ENCODE results near the gene PCBP3.
"Not testable (repeated sequence)": the region's sequence is repeated elsewhere in the genome, so short reads cannot be mapped to it uniquely, and the experiment has no call there.

PCBP3 gene

DNA sequence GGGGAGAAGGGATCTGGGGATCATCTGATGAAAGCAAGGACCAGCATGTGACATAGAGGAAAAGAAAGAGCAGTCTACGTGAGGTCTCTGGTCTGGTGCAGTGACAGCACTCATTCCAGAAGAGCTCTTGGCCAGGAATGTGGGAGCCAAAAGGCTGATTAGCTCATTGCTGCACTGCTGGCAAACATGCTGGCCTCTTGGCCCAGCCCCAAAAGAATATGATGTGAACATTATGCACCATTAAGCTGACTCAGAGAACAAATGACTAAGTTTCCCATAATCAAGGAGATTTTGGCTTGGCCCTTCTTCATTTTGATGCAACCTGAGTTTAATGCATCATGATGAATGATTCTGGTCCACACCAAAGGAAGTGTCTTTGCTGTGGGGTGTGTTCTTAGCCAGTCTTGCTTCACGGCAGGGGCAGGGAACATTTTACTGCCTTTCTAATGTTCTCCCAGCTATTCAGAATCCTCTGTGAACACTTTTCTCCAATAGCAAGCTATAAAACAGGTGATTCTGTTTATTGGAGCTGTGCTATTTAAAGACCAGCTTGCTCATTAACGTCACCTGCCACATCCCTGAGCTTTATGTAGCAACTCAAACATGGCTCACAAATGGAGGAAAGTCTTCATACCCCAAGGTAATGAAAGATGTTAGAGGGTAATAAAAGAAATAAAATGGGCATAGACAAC, 55.1 kb downstream of the PCBP3 start:
- no peak for DNase-seq

DNA sequence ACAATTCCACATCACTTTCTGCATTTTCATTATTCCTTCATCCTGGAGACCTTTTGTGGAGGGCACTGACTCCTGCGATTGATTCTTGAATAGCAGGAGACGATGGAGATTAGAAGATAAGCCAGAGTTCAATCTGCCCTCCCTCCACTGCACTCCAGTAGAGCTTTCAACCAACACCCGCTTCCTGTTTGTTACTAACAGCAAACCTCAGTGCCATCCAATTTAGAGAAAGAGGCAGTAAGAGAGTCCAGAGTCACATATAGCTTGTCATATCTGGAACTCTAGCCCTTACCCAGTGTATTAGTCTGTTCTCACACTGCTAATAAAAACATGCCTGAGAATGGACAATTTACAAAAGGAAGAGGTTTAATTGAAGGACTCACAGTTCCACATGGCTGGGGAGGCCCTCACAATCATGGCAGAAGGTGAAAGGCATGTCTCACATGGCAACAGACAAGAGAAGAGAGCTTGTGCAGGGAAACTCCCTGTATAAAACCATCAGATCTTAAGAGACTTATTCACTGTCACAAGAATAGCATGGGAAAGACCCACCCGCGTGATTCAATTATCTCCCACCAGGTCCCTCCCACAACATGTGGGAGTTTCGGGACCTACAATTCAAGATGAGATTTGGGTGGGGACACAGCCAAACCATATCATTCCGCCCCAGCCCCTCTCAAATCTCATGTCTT, 55.9 kb downstream of the PCBP3 start:
- DNase-seq = no peak

DNA sequence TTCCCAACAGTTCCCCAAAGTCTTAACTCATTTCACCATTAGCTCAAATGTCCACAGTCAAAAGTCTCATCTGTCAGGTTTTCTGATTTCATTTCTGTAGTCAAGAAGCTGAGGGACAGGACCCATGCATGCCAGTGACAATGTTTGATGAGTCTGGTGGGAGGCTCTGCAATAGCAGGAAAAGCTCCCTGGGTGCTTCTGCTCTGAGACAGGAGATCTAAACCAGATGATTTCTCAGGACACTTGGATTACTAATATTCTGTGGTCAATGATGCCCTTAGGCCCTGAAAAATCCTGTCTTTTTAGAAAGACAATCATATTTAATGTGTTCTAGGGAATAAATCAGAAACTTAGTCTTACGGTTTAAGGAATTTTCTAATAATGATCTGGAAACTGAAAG, 56.4 kb downstream of the PCBP3 start:
- DNase-seq = no peak

DNA sequence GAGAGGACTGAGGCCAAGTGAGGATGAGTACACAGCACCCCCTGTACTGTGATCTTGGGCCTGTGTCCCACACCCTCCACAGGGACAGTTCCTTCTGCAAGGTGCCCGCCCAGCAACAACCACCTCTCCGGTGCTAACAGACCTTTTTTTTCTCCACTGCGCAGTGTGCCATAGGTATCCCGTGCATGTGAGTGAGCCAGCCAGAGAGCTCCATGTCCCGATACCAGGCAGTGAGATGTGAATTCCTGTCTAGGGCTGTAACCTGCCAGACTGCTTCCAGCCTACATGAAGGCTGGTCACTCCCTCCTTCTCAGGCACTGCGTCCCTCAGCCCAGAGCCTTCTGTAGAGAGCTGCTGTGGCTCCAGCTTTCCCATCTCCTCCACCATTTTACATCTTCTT, 56.9 kb downstream of the PCBP3 start:
- DNase-seq = no peak

DNA sequence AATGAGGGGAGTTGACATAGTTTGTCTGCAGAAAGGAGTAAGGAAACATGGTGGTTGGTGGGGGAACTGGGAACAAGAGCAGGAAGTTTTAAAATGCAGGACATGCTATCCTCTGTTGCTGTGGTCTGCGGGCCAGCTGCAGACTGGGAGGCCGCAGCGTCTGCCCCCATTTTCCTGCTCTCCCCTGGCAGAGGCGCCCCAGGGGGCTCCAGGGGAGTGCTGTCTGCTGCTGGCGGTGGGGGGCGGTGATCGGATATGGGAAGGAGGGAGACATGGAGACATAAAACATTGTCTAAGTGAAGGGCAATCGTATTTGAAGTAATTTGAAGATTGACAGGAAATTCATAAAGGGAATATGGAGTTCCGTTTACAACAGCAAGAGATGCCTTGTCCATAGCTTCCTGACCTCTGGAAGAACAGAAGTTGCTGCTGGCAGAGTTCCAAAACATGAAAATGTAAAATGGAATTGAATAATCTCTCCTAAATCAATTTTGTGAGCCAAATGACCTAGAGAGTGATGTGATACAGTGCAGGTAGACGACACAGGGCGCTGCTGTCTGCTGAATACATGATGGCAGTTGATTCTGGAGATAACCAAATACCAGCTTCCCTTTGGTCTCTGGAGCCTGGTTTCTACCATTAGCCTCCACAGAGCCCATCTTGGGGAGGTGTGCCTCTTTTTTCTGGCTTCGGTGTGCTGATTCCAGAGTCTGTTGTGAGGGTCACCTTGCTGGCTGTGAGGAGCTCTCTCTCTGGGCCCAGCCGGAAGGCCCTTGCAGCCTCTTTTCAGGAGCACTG, 61.0 kb downstream of the PCBP3 start:
- DNase-seq = no peak

DNA sequence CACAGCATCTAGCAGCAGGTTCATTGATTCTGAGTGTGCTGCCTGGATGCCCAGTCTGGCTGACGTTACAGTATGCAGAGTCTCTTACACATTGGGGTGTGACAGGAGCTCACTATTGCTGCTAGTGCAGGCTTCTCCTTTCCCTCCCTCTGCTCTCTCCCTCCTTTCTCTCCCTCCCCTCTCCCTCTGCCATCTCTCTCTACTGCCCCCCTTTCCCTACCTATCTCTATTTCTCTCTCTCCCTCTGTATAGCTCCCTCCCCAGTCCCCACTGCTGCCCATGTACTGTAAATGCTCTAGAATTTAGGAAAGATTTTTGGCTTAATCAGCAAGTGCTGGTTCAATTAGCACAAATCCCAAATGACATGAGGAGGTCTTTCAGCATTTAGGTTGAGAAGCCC, 62.8 kb downstream of the PCBP3 start:
- DNase-seq = no peak

DNA sequence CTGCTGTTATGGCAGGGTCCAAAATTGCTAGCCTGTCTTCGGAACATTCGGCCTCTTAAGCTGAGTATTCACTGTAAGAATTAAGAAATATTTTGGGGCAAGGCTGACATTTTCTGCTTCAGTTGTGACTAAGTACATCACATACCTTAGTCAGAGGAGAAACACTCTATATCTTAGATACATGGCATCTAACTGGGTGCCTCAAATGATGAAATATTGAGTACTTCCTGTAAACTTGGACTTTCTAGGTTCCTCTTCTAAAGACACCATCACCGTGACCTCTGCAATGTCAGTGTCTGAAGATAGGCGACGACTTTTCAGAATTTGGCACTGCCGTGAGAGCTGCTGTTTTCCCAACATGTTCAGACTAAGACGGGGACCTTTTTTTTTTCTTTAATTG, 65.6 kb downstream of the PCBP3 start:
- DNase-seq = no peak

DNA sequence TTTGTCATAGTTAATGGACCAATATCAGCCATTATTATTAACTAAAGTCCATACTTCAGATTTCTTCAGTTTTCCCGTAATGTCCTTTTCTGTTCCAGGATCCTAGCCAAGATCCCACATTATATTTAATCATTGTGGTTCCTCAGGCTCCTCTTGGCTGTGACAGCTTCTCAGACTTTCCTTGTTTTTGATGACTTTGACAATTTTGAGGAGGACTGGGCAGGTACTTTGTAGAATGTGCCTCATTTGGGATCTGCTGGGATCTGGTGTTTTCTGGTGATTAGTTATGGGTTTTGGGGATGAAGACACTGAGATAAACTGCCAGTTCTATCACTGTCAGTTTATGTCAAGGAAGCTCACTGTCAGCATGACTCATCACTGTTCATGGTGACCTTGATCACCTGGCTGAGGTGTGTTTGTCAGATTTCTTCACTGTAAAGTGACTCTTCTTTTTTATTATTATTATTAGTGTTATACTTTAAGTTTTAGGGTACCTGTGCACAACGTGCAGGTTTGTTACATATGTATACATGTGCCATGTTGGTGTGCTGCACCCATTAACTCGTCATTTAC, 66.3 kb downstream of the PCBP3 start:
- no peak for DNase-seq

DNA sequence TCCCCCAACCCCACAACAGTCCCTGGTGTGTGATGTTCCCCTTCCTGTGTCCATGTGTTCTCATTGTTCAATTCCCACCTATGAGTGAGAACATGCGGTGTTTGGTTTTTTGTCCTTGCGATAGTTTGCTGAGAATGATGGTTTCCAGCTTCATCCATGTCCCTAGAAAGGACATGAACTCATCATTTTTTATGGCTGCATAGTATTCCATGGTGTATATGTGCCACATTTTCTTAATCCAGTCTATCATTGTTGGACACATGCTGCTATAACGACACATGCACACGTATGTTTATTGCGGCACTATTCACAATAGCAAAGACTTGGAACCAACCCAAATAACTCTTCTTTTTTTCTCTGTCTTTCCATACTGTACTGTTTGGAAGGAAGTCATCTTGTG, 66.8 kb downstream of the PCBP3 start:
- not testable (repeated sequence) for DNase-seq

DNA sequence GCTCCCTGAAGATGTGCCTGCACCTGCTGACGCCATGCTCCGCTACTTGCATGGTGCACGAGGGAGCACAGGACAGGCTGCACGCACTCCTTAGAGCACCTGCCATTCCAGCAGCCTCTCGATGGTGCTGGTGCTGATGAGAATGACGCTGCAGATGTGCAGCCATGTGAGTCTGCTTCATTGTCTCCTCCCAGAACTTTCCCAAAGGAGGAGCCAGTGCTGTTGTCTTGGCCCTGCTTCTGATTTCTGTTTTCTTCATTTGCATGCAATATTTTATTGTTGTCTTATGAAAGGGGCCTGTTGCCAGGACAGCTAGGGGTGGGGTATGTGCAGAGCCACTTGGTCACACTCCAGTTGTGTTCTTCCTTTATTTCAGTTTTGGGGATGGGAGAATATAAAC, 70.1 kb downstream of the PCBP3 start:
- no peak for DNase-seq

DNA sequence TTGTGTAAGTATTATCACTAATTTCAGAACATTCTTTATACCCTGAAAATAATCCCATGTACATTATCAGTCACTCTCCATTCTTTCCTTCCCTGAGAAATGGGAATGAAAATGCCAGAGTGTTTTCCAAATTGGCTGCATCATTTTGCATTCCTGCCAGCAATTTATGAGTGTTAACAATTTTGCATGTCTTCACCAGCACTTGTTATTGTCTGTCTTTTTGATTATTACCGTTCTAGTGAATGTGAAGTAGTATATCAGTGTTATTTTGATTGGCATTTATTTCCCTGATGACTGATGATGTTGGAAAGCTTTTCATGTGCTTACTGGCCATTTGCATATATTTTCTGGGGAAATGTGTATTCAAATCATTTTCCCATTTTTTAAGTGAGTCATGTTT, 71.9 kb downstream of the PCBP3 start:
- no peak for DNase-seq

DNA sequence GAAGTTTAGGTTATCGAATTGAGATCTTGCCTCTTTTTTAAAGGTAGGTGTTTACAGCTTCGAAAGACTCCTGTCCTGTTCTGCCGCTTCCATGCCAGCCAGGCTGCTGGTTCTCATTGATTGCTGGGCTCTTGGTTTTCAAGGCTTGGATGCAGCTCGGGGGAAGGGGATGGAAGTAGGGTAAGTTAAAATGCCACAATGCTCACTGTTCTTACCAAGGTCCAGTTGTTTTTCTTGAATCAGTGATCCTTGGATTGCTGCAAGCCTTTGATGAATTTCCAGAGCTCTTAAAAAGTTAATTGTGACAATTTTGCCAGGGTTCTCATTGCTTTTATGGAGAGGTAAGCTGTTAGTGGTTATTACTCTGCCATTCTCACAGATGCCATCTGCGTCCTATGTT, 74.9 kb downstream of the PCBP3 start:
- no peak for DNase-seq

DNA sequence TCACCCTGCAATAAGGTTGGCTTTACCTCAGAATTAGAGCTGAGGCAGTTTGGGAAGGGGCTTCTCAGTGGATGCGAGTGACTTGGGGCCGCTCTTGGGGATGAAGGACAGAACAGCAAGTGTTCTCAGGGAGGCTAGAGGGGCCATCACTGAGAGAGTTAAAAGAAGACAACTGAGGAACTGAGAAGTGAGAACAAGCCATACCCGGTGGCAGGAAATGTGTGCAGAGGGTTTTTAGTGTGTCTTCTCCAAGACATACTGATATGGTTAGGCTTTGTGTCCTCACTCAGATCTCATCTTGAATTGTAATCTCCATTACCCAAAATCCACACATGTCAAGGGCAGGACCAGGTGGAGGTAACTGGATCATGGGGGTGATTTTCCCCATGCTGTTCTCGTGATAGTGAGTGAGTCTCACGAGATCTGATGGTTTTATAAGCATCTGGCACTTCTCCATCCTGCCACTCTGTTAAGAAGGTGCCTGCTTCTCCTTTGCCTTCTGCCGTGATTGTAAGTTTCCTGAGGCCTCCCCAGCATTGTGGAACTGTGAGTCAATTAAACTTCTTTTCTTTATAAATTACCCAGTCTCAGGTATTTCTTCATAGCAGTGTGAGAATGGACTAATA, 75.8 kb downstream of the PCBP3 start:
- no peak for DNase-seq

DNA sequence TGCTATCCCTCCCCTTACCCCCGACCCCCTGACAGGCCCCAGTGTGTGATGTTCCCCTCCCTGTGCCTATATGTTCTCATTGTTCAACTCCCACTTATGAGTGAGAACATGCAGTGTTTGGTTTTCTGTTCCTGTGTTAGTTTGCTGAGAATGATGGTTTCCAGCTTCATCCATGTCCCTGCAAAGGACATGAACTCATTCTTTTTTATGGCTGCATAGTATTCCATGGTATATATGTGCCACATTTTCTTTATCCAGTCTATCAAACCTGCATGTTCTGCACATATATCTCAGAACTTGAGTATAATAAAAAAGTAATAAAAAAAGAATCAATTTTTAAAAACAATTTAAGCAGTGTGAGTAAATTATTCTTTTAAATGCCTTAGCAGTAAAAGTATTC, 76.7 kb downstream of the PCBP3 start:
- DNase-seq = not testable (repeated sequence)

DNA sequence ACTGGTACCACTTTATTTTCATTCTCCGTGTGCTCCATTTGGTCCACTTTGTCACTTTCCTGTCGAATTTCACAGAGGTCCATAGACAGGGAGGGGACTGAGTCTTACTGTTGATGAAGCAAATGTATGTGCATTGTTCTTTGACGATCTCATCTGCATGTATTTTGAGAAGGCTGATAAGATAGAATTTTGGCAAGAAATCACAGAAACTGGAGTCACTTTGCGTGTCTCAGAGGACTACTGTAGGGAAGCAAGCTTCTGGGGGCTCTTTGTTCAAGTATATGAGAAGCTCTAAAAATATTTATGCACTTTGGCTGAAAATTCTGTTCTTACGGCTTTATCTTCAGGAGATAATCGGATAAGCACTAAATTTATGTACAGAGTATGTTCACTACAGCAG, 78.1 kb downstream of the PCBP3 start:
- no peak for DNase-seq

DNA sequence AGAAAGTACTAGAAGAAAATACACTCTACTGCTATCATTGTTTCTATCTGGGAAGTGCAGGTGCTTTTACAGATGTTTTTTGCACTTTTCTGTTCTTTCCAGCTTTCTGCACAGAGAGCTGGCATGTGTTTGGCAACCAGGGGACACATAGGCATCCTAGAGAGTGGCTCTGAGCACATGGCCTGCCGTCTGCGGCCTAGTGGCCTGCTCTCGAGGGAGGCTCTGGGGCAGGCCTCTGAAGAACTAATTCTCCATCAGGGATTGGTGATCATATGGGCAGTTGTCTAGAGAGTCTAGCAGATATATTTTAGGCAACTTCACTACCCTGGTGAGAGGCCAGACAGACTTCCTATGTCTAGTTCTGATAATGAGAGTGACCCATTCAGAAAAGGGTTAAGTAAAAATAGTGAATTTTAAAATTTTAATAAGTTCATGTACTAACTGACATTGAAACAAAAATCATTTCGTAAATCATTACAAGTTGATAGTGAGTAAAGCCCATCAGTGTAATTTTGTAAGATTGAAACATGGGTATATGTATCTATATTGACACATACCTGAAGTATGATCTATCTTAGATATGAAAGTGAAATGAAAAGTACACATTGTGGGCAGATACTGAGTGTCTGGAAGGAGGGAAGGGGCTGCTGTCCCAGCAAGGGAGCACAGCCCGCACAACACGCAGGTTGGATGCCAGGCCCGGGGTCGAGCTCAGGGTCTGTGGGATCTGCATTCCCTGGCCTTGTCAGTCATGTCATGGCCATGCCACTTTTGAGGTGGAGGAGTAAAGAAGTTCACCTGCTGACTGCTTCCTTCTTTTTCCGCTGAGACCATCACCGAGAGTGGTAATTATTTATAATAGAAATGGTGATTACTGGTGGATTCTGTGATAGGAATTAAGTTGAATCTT, 79.8 kb downstream of the PCBP3 start:
- no peak for DNase-seq

DNA sequence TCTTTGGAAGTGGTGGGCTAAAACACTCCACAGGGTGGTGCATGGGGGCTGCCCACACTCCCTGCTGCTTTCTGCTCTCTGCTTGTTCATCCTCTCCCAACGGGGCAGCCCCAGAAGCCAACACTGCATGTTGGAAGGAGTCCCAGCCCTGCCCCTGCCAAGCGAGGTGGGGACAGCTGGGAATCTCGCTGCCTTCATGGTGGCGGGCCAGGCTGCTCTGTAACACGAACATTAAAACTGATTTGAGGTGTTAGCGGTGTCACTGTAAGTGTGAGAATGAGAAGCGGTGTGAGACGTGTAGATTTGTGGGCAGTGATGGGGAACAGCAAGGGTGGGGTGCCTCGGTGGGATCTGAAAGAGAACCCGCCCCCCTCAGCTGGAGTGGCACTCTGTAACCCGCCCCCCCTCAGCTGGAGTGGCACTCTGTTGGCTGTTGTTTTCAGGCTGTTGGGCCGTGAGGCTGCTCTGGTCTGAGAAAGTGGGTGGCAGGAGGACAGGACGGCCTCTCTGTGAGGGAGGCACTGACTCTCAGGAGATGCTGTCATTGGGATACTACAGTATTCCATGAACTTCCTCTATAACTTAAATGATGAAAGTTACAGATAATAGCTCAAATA, 80.9 kb downstream of the PCBP3 start:
- DNase-seq = no peak

DNA sequence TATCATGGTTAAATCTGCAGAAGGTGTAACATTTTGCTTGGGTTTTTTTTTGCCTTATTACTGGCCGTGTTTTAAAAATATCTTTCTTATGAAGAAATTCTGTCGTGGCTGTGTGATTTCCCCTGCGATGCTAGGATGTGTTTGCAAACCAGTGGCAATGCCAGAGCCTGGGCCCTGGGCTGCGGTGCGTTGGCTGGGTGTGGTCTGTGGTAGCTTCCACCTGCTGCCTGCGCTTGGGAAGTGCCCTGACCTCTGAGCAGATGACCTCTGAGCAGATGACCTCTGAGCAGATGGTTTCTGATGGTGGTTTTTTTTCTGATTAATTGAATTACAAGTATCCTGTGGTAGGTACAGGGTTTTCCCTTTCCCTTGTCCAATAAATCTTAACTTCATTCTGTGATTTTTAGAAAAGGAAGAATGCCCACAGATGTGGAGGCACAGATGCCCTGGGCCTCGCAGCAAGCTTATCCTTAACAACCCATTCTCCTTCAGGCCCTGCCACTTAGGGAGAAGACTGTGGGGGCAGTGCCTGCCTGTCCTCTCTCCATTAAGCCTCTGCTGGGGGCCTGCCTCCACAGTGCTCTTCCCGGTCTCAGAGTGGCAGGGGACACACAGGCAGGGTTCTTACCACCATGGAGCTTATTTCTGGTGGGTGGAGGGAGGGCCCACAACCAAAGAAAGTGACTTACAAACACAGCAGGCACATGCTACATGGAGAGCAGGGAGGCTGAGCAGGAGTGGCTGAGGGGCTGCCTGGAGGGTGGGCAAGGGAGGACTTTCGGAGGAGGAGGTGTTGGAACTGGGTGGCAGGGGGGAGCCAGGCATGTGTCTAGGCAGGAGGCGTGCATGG, 81.7 kb downstream of the PCBP3 start:
- DNase-seq = no peak

DNA sequence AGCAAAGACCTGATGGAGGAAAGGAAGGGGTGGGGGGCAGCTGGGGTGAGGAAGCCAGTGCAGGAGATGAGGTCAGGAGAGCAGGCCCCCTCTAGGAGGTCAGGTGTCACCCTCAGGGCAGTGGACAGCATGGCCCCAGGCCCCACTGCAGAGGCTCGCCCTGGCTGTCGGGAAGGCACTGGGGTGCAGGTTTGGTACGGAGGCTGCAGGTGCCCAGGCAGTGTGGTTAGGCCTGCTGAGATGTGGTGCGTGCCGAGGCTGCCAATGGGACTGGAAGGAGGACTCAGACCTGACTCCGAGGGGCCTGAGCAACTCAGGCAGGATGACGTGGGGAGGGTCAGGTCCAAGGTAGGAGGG, 82.3 kb downstream of the PCBP3 start:
- DNase-seq = no peak

DNA sequence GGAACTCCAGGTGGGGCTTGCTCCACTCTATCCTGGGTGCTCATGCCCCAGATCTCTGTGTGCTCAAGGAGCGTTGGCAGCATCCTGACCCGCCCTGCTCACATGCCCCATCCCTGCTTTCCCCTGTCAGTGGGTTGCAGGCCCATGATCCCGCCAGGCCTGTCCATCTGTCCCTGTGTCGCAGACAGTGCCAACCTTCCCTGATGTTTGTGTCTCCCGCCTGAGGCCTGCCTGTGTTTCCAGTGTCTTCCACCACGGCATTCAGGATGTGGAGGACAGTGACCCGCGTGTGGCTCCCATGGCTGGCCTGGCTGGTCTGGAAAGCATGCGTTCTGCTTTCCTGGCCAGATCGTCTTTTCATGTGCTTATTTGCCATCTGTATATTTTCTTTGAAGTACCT, 82.9 kb downstream of the PCBP3 start:
- DNase-seq = no peak

DNA sequence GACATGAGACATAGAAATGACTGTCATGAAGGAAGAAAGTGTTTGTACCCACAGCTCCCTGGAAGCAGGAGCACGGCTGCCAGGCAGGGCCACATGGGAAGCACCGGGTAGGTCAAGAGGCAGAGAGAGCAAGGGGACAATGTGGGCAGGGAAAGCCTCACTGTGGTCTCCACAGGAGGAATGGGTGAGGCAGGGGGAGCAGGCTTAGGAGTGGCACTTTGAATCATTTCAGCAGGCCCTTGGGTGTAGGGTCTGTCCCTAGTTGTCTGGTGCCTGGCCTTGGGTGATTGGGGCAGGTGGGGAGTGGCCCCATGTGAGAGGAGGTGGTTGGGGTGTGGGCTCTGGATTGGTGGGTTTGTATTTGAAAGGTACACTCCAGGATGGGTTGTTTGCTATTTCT, 83.9 kb downstream of the PCBP3 start:
- no peak for DNase-seq

Data from NCI-H748 treated with DMSO at 0.1 percent for 48 hours (cell line).